Neural progenitor cell (in vitro differentiated cells): Measurements from ENCODE around the gene IFTAP. TPM values are rescaled to one million over a fixed set of nuclear protein-coding genes. Genes with fewer than 3 reads are reported as not detected.

Source experiments
- DNase-seq: peaks from one replicate; pipeline ENCODE4 v3.0.0-alpha.2; 2016; ENCODE audit warnings: low spot score
- H2AFZ ChIP-seq: fragments of 200-600 bp; sonication (generic); replicated peaks from 2 replicates; pipeline ENCODE4 v1.6.1; 2016; ENCODE audit warnings: antibody characterized with exemption
- H3F3A ChIP-seq: fragments of 200-600 bp; sonication (generic); 2 replicates; pipeline ENCODE4 v1.6.1; 2016; ENCODE audit warnings: antibody characterized with exemption, low read depth
- H3K27ac ChIP-seq: fragments of 200-600 bp; sonication (generic); 2 replicates; pipeline ENCODE4 v1.5.1; 2016; ENCODE audit warnings: mild to moderate bottlenecking
- H3K27me3 ChIP-seq: fragments of 200-600 bp; sonication (generic); 2 replicates; pipeline ENCODE4 v1.6.1; 2016; ENCODE audit warnings: mild to moderate bottlenecking, moderate library complexity
- H3K36me3 ChIP-seq: fragments of 200-600 bp; sonication (generic); 2 replicates; pipeline ENCODE4 v1.5.1; 2016
- H3K4me1 ChIP-seq: fragments of 200-600 bp; sonication (generic); 2 replicates; pipeline ENCODE4 v1.6.1; 2016; ENCODE audit warnings: mixed run types
- H3K4me2 ChIP-seq: fragments of 200-600 bp; sonication (generic); 2 replicates; pipeline ENCODE4 v1.6.1; 2016
- H3K4me3 ChIP-seq: fragments of 200-600 bp; sonication (generic); 2 replicates; pipeline ENCODE4 v1.5.1; 2016
- H3K79me2 ChIP-seq: fragments of 200-600 bp; sonication (generic); 2 replicates; pipeline ENCODE4 v1.6.1; 2016; ENCODE audit warnings: low read depth
- H3K9ac ChIP-seq: fragments of 200-600 bp; sonication (generic); 2 replicates; pipeline ENCODE4 v1.6.1; 2016
- H3K9me3 ChIP-seq: fragments of 200-600 bp; sonication (generic); 2 replicates; pipeline ENCODE4 v1.5.1; 2016; ENCODE audit warnings: low read depth
- H4K20me1 ChIP-seq: fragments of 200-600 bp; sonication (generic); 2 replicates; pipeline ENCODE4 v1.6.1; 2016; ENCODE audit warnings: low read depth
- H3K27ac Mint-ChIP-seq: 3 replicates; pipeline ENCODE4 v1.8.0; 2021; ENCODE audit warnings: mixed read lengths
- H3K27me3 Mint-ChIP-seq: 2 replicates; pipeline ENCODE4 v1.8.0; 2022; ENCODE audit warnings: low read depth, mild to moderate bottlenecking, inconsistent platforms, moderate library complexity, mixed read lengths; ENCODE audit not compliant: insufficient read depth
- H3K36me3 Mint-ChIP-seq: 3 replicates; pipeline ENCODE4 v1.8.0; 2021; ENCODE audit warnings: mixed read lengths
- H3K4me1 Mint-ChIP-seq: 3 replicates; pipeline ENCODE4 v1.8.0; 2021; ENCODE audit warnings: mixed read lengths
- H3K4me3 Mint-ChIP-seq: 3 replicates; pipeline ENCODE4 v1.8.0; 2021; ENCODE audit warnings: mild to moderate bottlenecking, moderate library complexity, mixed read lengths
- H3K9me3 Mint-ChIP-seq: 3 replicates; pipeline ENCODE4 v1.8.0; 2020; ENCODE audit warnings: mixed read lengths
- EZH2 ChIP-seq: fragments of 200-600 bp; sonication (generic); IDR thresholded peaks from 2 replicates; pipeline ENCODE4 v1.6.1; 2017; ENCODE audit warnings: antibody characterized with exemption, mild to moderate bottlenecking, moderate library complexity
- EZH2phosphoT487 ChIP-seq: fragments of 200-600 bp; sonication (generic); IDR thresholded peaks from 2 replicates; pipeline ENCODE4 v1.6.1; 2017; ENCODE audit warnings: antibody characterized with exemption
- total RNA-seq: library from RNA; depleted of rRNA; stranded (reverse); fragments of >200 nt; gene quantifications from 2 replicates; pipeline ENCODE4 v1.2.3, GENCODE V29; 2015; ENCODE audit warnings: low replicate concordance

Gene IFTAP
- total RNA-seq, 1 donor from 2014 or later, result 112 TPM

DNA sequence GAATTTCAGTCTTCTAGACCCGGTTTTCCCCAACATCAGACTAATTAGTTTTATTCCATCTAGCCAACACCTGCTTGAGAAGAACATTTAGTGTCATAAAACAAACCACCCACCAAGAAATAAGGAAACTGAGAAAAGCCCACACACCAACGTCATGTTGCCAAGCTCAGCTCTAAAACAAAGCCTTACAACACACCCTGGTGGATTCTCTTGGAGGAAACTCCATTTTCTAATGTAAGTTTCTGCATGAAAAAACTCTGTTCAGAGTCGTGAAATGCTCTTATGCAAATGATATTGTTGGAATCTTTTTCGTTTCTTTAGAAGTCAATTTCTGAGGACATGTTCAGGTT, 108.7 kb downstream of the IFTAP start:
- no peaks in the 10 kb centered on the region for H3K79me2 ChIP-seq
- H3K9me3 ChIP-seq, result no peaks in the 10 kb centered on the region
- Mint-ChIP-seq H3K36me3 (no peaks in the 10 kb centered on the region), H3K27me3 (peaks cover 2% of the 10 kb centered on the region), H3K4me3 (no peak overlapping the region), H3K9me3 (no peaks in the 10 kb centered on the region), H3K4me1 (peaks cover 2% of the 10 kb centered on the region), H3K27ac (no peak overlapping the region)
- no peak for DNase-seq
- no peaks in the 10 kb centered on the region for H3K4me1 ChIP-seq
- no peaks in the 10 kb centered on the region for H3K27me3 ChIP-seq
- H3K4me3 ChIP-seq, result no peak overlapping the region
- no peaks in the 10 kb centered on the region for H3F3A ChIP-seq
- no peak overlapping the region for H3K9ac ChIP-seq
- no peaks in the 10 kb centered on the region for H4K20me1 ChIP-seq
- no peak overlapping the region for H3K4me2 ChIP-seq
- H3K36me3 ChIP-seq, result no peaks in the 10 kb centered on the region
- H2AFZ ChIP-seq, result peak overlapping the region; percentile 43
- no peak overlapping the region for H3K27ac ChIP-seq
- TF ChIP-seq EZH2 (no peak), EZH2phosphoT487 (no peak)

Other genes with a start within 250 kb of the IFTAP start
- 11.0 and 11.5 TPM in 2 replicates for gene TRAF6, start 84.2 kb upstream of the IFTAP start, total RNA-seq
- gene RAG1, start 26.5 kb upstream of the IFTAP start, total RNA-seq, result 0.62 and 0.84 TPM in 2 replicates
- 0.06 and 0.15 TPM in 2 replicates for gene RAG2, start 3.7 kb downstream of the IFTAP start, total RNA-seq